HG03135 (cell line): ENCODE results near the gene F2R.
"Not testable (repeated sequence)": the region's sequence is repeated elsewhere in the genome, so short reads cannot be mapped to it uniquely, and the experiment has no call there.

ENCODE experiments used
- ATAC-seq: cut with Tn5 transposase; IDR thresholded peaks from one replicate; pipeline ENCODE4 v1.9.1; 2021; ENCODE audit warnings: mild to moderate bottlenecking, moderate library complexity; ENCODE audit not compliant: unreplicated experiment

The F2R gene

DNA sequence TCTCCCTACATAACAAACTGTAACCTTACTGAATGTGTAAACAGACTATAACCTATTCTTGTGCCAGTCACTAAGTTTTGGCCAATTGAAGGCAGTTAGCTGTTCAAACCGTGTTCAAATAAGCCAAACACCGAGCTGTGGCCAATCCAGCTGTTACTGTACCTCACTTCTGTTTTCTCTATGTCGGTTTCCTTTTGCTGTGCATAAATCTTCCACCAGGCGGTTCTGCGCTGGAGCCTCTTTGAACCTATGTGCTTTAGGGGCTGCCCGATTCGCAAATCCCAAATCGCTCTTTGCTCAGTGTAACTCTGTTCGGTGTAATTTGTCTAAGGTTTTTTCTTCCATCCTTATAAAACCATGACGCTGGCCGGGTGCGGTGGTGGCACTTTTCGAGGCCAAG lies 31.8 kb downstream of the F2R start:
- ATAC-seq: no peak

DNA sequence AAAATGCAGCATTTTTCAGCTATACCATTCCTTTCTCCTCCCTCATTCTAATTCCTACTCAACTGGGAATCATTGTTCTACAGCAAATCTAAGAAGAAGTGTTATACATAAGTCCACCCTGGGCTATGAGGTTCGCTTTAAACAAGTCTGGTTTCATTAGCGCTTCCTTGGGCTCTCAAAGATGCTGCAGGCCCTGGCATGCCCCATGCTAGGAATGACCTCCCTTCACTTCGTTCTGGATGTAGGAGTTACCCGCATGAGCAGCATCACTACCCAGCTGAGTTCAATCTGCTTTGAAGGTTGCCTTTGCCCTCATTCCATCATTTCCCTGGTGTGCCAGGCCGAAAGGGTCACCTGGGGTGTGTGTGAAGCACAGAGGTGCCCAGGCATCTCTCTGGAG lies 35.4 kb downstream of the F2R start:
- no peak for ATAC-seq

DNA sequence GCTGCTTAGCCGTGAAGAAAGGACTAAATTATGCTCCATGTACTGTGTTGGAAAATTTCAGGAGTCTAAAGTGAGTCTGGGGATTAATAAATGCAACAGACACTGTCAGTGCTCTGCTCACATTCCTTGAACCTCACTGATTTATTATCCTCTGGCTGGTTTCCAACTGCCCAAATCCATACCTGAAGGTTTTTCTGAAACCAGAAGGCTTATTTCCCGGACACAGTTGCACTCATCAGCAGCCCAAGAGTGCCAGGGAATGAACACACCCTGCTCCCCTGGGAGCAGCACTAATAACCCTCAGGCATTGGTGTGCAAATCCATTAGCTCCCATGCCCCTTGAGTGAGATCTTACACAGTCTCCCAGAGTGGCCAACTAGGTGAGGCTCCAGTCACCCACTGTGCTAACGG lies 38.7 kb downstream of the F2R start:
- ATAC-seq: no peak

DNA sequence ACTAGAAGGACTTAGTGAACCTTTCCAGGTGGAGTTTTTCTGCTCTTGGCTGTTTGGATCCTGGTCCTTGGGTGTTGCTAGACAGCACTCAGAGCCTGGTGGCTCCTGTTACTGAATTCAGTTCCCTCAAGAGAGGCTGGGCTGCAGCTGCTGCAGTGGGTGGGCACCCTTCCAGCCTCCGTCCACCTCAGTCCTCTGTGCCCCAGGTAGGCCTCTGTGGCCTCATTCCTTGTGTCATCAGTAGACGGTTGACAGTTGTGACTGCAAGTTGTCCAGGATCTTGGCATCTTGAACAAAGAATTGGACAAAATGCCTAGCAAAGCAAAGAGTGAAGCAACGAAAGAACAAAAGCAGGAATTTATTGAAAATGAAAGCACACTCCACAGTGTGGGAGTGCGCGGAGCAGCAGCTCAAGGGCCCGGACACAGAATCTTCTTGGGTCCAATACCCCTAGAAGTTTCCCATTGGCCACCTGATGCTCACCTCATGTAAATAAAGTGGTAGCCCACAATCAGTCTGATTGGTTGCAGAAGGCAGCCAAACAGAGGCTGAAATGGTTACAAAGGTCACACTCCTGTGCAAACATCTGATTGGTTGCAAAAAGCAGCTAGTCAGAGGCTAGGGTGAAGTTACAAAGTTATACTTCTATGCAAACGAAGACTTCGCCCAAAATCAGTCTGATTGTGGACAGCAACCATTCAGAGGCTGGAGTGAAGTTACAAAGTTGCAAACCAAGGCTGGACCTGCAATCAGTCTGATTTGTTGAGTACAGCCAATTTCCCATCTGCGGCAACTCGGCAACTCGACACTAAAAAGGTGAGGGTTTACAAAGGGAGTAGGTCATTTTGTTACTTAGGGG lies 40.1 kb downstream of the F2R start:
- ATAC-seq: no peak

DNA sequence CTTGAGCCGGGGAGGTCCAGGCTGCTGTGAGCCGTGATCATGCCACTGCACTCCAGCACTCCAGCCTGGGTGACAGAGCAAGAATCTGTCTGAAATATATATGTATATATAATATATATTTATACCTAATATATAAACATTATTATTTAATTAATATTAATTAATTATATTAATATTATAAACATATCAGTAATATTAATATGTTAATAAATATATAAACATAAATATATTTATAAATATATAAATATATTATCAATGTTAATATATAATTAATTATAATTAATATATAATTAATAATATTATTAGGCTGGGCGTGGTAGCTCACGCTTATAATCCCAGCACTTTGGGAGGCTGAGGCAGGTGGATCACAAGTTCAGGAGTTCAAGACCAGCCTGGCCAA lies 41.1 kb downstream of the F2R start:
- ATAC-seq: no peak

DNA sequence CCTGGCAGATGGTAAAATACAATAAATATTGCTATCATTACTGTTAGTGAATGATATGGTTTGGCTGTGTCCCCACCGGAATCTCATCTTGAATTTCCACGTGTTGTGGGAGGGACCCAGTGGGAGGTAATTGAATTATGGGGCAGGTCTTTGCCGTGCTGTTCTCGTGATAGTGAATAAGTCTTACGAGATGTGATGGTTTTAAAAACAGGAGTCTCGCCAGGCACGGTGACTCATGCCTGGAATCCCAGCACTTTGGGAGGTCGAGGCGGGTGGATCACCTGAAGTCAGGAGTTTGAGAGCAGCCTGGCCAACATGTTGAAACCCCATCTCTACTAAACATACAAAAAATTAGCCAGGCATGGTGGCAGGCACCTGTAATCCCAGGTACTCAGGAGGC lies 45.2 kb downstream of the F2R start:
- not testable (repeated sequence) for ATAC-seq

DNA sequence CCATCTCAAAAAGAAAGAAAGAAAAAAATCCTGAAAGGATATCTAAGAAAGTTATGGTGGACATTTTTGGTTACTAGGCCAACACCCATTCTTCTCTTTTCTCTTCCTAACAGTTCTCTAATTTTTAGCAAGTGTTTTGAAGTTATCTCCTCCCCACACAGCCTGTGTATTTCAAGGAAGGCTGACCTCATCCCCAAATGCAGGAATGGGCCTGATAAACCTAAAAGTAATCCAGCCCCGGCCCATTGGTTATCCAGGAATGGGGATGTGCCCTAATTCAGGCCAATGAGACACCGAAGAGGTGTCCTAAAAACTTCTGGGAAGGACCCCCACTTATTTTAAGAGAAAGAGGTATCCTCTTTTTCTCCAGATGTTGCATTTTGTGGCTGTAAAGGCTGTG lies 46.6 kb downstream of the F2R start:
- no peak for ATAC-seq

DNA sequence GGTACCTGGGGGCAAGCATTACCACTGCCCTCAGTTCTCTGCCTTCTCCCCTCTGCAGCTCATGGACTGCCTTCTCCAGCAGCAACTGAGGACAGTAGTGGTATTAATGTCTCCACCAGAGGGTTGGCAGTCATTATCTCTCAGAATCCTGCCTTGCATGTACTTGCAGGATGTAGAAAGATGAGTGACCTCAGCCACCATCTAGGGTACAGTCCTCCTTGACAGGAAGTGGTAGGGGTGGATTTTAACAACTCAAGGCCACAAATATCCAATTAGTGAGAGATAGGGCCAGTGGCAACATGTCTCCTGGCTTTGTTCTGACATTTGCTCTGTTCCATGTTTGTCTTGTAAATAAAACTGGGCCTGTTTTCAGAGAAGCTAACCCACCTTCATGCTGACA lies 47.2 kb downstream of the F2R start:
- no peak for ATAC-seq

DNA sequence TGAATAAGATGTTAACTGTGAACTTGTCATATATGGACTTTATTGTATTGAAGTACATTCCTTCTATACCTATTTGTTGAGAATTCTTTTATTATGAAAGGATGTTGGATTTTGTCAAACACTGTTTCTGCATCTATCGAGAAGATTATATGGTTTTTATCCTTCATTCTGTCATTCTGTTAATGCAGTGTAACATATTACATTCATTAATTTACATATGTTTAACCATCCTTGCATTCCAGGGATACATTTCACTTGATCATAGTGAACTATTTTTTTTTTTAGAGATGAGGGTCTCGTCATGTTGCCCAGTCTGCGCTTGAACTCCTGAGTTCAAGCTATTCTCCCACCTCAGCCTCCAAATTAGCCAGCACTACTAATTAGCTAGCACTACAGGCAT lies 48.4 kb downstream of the F2R start:
- no peak for ATAC-seq

DNA sequence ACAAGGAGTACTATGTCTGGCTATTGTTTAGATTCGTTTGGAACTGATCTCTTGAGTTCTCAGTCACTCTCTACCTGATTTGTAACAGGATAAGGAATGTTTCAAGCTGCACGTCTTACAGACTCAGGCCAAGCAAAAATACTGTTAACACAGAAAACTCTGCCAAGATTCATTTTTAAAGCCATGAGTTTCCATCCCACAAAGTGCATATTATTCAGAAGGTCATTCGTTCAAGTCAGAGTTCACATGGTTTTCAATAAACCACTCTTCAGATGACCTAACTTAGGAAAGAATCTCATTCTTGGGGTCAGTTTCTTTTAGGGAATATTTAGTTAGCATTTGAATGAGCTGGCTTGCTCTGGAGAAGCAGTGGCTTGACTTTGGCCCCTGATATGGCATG lies 49.3 kb downstream of the F2R start:
- ATAC-seq: no peak

DNA sequence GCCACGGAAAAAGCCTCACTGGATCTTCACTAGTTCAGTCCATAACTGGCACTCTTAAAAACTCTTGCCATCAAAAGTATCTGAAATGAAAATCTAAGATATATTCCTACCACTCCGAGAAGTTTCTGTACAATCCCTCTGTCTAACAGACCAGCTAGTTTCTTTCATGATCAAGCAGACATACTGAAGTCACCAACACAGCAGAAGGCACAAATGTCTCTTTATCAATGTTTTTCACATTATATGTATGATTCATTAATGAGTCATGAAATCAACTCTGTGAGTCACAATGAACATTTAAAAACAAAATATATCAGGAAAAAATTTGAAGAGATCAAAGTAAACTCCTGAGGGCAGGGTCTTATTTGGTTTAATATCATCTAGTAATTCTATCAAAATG lies 50.8 kb downstream of the F2R start:
- no peak for ATAC-seq

DNA sequence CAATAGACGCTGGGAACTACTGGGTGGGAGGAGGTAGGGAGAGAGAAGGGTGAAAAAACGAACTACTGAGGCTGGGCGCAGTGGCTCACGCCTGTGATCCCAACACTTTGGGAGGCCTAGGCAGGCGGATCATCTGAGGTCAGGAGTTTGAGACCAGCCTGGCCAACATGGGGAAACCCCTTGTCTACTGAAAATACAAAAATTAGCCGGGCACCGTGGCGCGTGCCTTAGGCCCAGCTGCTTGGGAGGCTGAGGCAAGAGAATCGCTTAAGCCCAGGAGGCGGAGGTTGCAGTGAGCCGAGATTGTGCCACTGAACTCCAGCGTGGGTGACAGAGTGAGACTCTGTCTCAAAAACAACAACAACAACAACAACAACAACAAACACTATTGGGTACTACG lies 55.1 kb downstream of the F2R start:
- not testable (repeated sequence) for ATAC-seq

DNA sequence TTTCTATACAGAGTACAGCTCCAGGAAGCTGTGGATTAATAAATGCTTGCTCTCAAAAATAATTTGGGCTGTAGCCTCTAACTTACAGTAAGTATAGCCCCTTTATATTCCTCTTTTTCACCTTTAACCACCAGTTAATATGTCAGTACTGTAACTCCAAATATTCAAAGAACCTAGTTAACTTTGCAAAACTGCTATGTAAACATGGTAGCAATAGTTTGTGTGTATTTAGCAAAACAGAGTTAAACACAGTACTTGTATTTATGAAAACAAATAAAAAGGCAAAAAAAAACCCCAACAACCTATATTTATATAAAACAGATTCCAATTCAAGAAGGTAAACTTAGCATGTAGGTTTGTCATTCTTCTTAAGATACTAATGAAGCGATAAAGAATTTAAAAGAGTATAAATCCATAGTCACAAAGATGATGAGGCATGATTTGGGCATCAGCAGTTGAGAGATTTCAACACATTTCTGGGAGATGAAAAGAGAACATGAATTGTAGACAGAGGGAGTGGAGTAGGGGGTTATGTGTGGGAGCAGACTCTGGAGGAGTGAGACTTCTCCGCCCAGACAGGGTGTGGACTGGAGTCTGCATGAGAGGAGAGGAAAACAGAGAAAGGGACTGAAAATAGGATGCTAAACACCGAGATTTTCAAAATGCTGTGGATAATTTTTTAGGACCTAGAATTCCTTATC lies 55.9 kb downstream of the F2R start:
- no peak for ATAC-seq

DNA sequence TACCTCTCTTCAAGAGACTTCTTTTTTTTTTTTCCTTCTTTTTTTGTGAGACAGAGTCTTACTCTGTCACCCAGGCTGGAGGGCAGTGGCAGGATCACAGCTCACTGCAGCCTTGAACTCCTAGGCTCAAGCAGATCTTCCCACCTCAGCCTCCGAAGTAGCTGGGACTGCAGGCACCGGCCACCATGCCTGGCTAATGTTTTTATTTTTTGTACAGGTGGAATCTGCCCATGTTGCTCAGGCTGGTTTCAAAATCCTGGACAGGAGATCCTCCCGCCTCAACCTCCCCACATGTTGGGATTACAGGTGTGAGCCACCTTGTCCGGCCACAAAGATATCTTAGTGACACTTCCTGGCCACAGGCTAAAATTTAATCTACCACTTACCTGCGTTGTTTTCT lies 60.0 kb downstream of the F2R start:
- no peak for ATAC-seq

DNA sequence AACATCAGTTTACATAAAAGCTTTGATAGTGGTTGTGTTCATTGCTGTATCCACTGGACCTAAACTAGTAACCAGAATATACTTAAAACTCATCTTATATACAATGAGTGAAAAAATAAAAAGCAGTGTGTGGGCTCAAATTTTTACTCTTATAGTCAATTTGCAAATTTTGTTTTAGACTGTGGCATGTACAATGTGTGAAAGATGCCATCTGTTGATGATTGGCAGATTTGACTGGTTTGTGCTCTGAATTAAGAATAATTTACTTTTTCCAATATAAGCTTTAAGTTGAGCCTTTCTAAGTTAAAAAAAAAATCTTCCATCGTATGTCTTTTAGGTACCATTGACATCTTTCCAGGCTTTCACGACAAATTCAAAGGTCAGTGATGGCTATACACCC lies 60.5 kb downstream of the F2R start:
- no peak for ATAC-seq

DNA sequence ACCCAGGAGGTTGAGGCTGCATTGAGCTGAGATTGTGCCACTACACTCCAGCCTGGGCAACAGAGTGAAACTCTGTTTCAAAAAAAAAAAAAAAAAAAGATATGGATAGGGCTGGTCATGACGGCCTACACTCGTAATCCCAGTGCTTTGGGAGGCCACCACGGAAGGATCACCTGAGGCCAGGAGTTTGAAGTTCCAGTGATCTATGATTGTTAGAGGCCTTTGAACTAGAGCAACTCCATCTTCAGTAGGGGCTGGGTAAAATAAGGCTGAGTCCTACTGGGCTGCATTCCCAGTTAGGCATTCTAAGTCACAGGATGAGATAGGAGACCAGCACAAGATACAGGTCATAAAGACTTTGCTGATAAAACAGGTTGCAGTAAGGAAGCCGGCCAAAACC lies 64.7 kb downstream of the F2R start:
- not testable (repeated sequence) for ATAC-seq

DNA sequence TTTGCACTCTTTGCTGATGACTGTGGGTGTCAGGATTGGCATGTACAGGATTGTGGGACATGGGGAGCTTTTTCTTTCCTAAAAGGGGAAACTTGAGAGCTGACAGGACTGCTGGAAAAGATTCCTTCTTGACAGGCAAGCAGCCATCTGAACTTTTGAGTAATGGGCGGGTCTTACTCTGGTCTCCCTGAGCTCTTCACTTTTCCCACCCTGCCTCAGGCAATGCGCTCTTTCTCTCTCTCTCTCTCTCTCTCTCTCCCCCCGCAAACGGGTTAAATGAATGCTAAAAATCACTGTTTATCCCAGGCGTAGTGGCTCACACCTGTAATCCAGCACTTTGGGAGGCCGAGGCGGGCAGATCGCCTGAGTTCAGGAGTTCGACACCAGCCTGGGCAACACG lies 65.8 kb downstream of the F2R start:
- ATAC-seq: no peak

DNA sequence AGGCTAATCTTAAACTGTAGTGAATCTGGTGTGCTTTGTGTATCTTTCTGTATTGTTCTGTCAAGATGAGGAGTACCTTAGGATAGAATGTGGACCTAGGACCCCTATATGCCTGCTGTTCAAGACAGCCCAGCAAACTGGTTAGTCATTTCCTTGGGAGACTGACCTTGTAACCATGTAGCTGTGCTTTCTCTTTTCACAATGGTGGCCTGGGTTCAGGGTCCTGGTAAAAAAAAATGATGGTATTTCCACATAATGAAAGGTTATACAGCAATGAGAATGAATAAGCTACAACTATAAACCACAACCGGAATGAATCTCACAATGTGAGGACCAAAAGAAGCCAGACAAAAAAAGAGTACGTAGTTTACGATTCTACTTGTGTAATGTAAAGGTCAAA lies 66.5 kb downstream of the F2R start:
- no peak for ATAC-seq
